GM12878 (cell line): ENCODE results near the gene TPO. TPM values are rescaled to one million over a fixed set of nuclear protein-coding genes. Genes with fewer than 3 reads are reported as not detected.

Experiments
- ATAC-seq: fragments of 200-7000 bp; cut with Tn5 transposase; 3 replicates; pipeline ENCODE4 v1.9.1; 2020; ENCODE audit warnings: mild to moderate bottlenecking, moderate library complexity
- BruUV-seq: library from RNA; stranded (reverse); fragments of 400-500 nt; replicated peaks from 2 replicates; lab custom pipeline; 2021; lab: Mats Ljungman, UMichigan
- CTCF ChIA-PET: fragments of 300-600 bp; sonication (Branson Sonifier 250); formaldehyde crosslinking; extraction: SDS; loops from one replicate; lab custom pipeline; 2021; ENCODE audit warnings: inconsistent platforms; lab: Yijun Ruan, JAX
- POLR2A ChIA-PET: fragments of 350-600 bp; formaldehyde crosslinking; extraction: SDS; loops from one replicate; lab custom pipeline; 2021; ENCODE audit warnings: inconsistent platforms; lab: Charles Lee
- RAD21 ChIA-PET: fragments of 300-600 bp; sonication (Branson Sonifier 250); formaldehyde crosslinking; loops from one replicate; lab custom pipeline; 2023; ENCODE audit warnings: antibody characterized with exemption; ENCODE audit not compliant: unreplicated experiment; lab: Charles Lee
- SMC1A ChIA-PET: fragments of 300-600 bp; sonication (Branson Sonifier 250); formaldehyde crosslinking; loops from one replicate; lab custom pipeline; 2023; ENCODE audit not compliant: unreplicated experiment, uncharacterized antibody; lab: Charles Lee
- DNase-seq: peaks from one replicate; pipeline ENCODE4 v3.0.0-alpha.2; 2011; ENCODE audit warnings: low read depth, low spot score
- FAIRE-seq: peaks from 3 replicates; lab custom pipeline; 2011; peaks lifted over from hg19 to GRCh38; lab: Jason Lieb, UNC
- H2AFZ ChIP-seq: 2 replicates; pipeline ENCODE4 v1.6.0; 2011; ENCODE audit warnings: low read depth, low read length, control low read depth; ENCODE audit not compliant: control insufficient read depth
- H3K27ac ChIP-seq: 2 replicates; pipeline ENCODE4 v1.5.1; 2011; ENCODE audit warnings: control low read depth; ENCODE audit not compliant: control insufficient read depth, insufficient read depth
- H3K27me3 ChIP-seq, 2 experiments: replicated peaks in 1 of 2; 2 replicates each; pipeline versions ENCODE4 v1.6.0 to v1.6.1; 2011; ENCODE audit warnings: low read length in 1 of 2; ENCODE audit not compliant: control insufficient read depth in 2 of 2, insufficient read depth in 2 of 2
- H3K36me3 ChIP-seq, 2 experiments: 2 replicates each; pipeline ENCODE4 v1.5.1; 2011; ENCODE audit warnings: low read length in 1 of 2; ENCODE audit not compliant: control insufficient read depth in 2 of 2, insufficient read depth in 2 of 2
- H3K4me1 ChIP-seq: 2 replicates; pipeline ENCODE4 v1.6.1; 2011; ENCODE audit warnings: mild to moderate bottlenecking, low read length, moderate library complexity, mixed read lengths; ENCODE audit not compliant: control insufficient read depth, insufficient read depth
- H3K4me2 ChIP-seq: 2 replicates; pipeline ENCODE4 v1.6.0; 2011; ENCODE audit warnings: control low read depth; ENCODE audit not compliant: control insufficient read depth, insufficient read depth
- H3K4me3 ChIP-seq: fragments of 200-600 bp; sonication (generic); 2 replicates; pipeline ENCODE4 v1.5.1; 2016
- H3K79me2 ChIP-seq: 2 replicates; pipeline ENCODE4 v1.6.0; 2011; ENCODE audit warnings: low read length; ENCODE audit not compliant: control insufficient read depth, insufficient read depth
- H3K9ac ChIP-seq: 2 replicates; pipeline ENCODE4 v1.8.0; 2011; ENCODE audit warnings: low read length, control low read depth, mixed read lengths; ENCODE audit not compliant: control insufficient read depth, insufficient read depth
- H3K9me3 ChIP-seq: replicated peaks from 3 replicates; pipeline ENCODE4 v1.5.1; 2011; ENCODE audit warnings: mild to moderate bottlenecking, low read length; ENCODE audit not compliant: control insufficient read depth, insufficient read depth
- H4K20me1 ChIP-seq: 2 replicates; pipeline ENCODE4 v1.6.0; 2011; ENCODE audit not compliant: control insufficient read depth, insufficient read depth
- KLF5 ChIP-seq: fragments of 450-650 bp; IDR thresholded peaks from 2 replicates; pipeline ENCODE4 v1.6.1; 2014; ENCODE audit warnings: mild to moderate bottlenecking; ENCODE audit not compliant: partially characterized antibody
- MEF2A ChIP-seq: IDR thresholded peaks from 2 replicates; pipeline ENCODE4 v1.6.1; 2011; ENCODE audit warnings: low read depth, mild to moderate bottlenecking, low read length, moderate library complexity; ENCODE audit not compliant: insufficient read depth
- REST ChIP-seq: IDR thresholded peaks from 2 replicates; pipeline ENCODE4 v1.6.1; 2012; ENCODE audit warnings: mild to moderate bottlenecking, low read depth, low read length
- SMAD1 ChIP-seq: fragments of 450-650 bp; IDR thresholded peaks from 2 replicates; pipeline ENCODE4 v1.6.1; 2018; ENCODE audit warnings: mild to moderate bottlenecking, low read depth; ENCODE audit not compliant: partially characterized antibody
- SREBF1 ChIP-seq: IDR thresholded peaks from 2 replicates; pipeline ENCODE4 v1.6.1; 2012; ENCODE audit warnings: mild to moderate bottlenecking, low read length
- SRF ChIP-seq, 2 experiments: IDR thresholded peaks; 2 replicates each; pipeline ENCODE4 v1.6.1; 2011; ENCODE audit warnings: low read depth in 2 of 2, low read length in 2 of 2, mild to moderate bottlenecking in 1 of 2, moderate library complexity in 1 of 2
- TCF7 ChIP-seq: IDR thresholded peaks from 2 replicates; pipeline ENCODE4 v1.6.1; 2014; ENCODE audit warnings: antibody characterized with exemption, borderline replicate concordance
- ZBTB33 ChIP-seq: fragments of 450-650 bp; IDR thresholded peaks from 2 replicates; pipeline ENCODE4 v1.6.1; 2017; ENCODE audit warnings: mild to moderate bottlenecking
- WGBS: methylation state at CpG from one replicate; pipeline ENCODE4 v1.1.6; 2016; ENCODE audit warnings: low lambda C conversion rate; ENCODE audit not compliant: insufficient replicate concordance, insufficient coverage; ENCODE audit errors: missing lambda C conversion rate; 5-methylcytosine and 5-hydroxymethylcytosine counted together
- in situ Hi-C: fragments of 300-500 bp; cut with MboI; formaldehyde crosslinking; loops from 9 replicates; pipeline ENCODE4 v1.14.3; 2018; ENCODE audit warnings: mixed read lengths
- intact Hi-C: fragments of 100-400 bp; cut with micrococcal nuclease; formaldehyde crosslinking; loops from one replicate; pipeline ENCODE4 v1.14.2; 2022; ENCODE audit not compliant: unreplicated experiment
- polyA plus RNA-seq, 11 experiments: library from polyadenylated mRNA; depleted of rRNA in 4 of 11; unstranded in 6 of 11; stranded (reverse) in 5 of 11; fragments of >200 nt; fragmentation: Nextera tagmentation in 4 of 11; fragmentation: Illumina TruSeq in 1 of 11; extraction: Ambion mirVana in 4 of 11; extraction: Trizol in 1 of 11; gene quantifications; 1 replicate in 1 of 11; 2 replicates in 10 of 11; pipeline versions ENCODE4 v1.2.1 to v1.2.3, GENCODE V29; 2011 to 2016; ENCODE audit warnings: inconsistent platforms in 2 of 11, missing spikeins in 2 of 11, low read depth in 1 of 11
- total RNA-seq, 4 experiments: library from RNA; depleted of rRNA in 3 of 4; stranded (reverse); fragments of >200 nt in 3 of 4; fragmentation: Illumina TruSeq in 1 of 4; extraction: Trizol in 1 of 4; gene quantifications; 2 replicates each; pipeline versions ENCODE4 v1.2.1 to v1.2.3, GENCODE V29; 2013 to 2021
- TF ChIP-seq, protein P1 (sequence below): fragments of 450-650 bp; IDR thresholded peaks from 2 replicates; pipeline ENCODE4 v1.6.1; 2017; ENCODE audit warnings: mild to moderate bottlenecking, moderate library complexity

Gene TPO
- total and polyA plus RNA-seq, 10 of the 15 experiments (the other 5 are each of a cell fraction or from before 2014, with no cell fraction given): 0.07 to 0.11 TPM; not detected in 8

- no peak overlapping the region for H2AFZ ChIP-seq
- no peaks in the 10 kb centered on the region for H3K79me2 ChIP-seq
- intact Hi-C loops (no loop called here), in situ Hi-C loops (loop anchor here (5.0 kb wide), 1 partner anchor 835 kb away; no protein-coding TSS in a partner anchor)
- DNase-seq: no peak
- TF ChIP-seq ZBTB33: no peak
- TF ChIP-seq TCF7: no peak
- TF ChIP-seq REST: no peak
- TF ChIP-seq SRF (IDR thresholded peaks at IDR 0.05; ENCODE audit: low read depth in 2 of 2, low read length in 2 of 2): no peak
- TF ChIP-seq MEF2A: no peak
- TF ChIP-seq, protein P1, sequence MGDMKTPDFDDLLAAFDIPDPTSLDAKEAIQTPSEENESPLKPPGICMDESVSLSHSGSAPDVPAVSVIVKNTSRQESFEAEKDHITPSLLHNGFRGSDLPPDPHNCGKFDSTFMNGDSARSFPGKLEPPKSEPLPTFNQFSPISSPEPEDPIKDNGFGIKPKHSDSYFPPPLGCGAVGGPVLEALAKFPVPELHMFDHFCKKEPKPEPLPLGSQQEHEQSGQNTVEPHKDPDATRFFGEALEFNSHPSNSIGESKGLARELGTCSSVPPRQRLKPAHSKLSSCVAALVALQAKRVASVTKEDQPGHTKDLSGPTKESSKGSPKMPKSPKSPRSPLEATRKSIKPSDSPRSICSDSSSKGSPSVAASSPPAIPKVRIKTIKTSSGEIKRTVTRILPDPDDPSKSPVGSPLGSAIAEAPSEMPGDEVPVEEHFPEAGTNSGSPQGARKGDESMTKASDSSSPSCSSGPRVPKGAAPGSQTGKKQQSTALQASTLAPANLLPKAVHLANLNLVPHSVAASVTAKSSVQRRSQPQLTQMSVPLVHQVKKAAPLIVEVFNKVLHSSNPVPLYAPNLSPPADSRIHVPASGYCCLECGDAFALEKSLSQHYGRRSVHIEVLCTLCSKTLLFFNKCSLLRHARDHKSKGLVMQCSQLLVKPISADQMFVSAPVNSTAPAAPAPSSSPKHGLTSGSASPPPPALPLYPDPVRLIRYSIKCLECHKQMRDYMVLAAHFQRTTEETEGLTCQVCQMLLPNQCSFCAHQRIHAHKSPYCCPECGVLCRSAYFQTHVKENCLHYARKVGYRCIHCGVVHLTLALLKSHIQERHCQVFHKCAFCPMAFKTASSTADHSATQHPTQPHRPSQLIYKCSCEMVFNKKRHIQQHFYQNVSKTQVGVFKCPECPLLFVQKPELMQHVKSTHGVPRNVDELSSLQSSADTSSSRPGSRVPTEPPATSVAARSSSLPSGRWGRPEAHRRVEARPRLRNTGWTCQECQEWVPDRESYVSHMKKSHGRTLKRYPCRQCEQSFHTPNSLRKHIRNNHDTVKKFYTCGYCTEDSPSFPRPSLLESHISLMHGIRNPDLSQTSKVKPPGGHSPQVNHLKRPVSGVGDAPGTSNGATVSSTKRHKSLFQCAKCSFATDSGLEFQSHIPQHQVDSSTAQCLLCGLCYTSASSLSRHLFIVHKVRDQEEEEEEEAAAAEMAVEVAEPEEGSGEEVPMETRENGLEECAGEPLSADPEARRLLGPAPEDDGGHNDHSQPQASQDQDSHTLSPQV: no peak
- no peak for TF ChIP-seq SREBF1
- no peak for TF ChIP-seq SMAD1
- no peak for TF ChIP-seq KLF5
- CTCF ChIA-PET: interaction anchor here (1.1 to 2.2 kb wide), 4 partner anchors 9 to 1023 kb away, joined by 3 to 8 read pairs (median 4); no protein-coding TSS in a partner anchor
- SMC1A ChIA-PET: interaction anchor here (1.1 kb wide), 1 partner anchor 838 kb away, joined by 6 read pairs; no protein-coding TSS in a partner anchor
- FAIRE-seq: no peak
- H3K27ac ChIP-seq: no peak overlapping the region
- no peaks in the 10 kb centered on the region for H3K27me3 ChIP-seq
- no peak overlapping the region for H3K4me3 ChIP-seq
- POLR2A ChIA-PET: no interaction called here
- H3K36me3 ChIP-seq: no peaks in the 10 kb centered on the region
- WGBS: 4% methylated on average over 7 of the region's 7 CpGs
- no peaks in the 10 kb centered on the region for H4K20me1 ChIP-seq
- no peaks in the 10 kb centered on the region for H3K9me3 ChIP-seq
- H3K9ac ChIP-seq: no peak overlapping the region
- no peaks in the 10 kb centered on the region for H3K4me1 ChIP-seq
- H3K4me2 ChIP-seq: no peak overlapping the region
- no peak for ATAC-seq
- RAD21 ChIA-PET: no interaction called here
- BruUV-seq: no TSS peak
These were observed 139.3 kb downstream of the TPO start for GRCh38 chr2:1552611-1553010.
